HepG2 (cell line): ENCODE measurements around the gene BCDIN3D. TPM values are rescaled to one million over a fixed set of nuclear protein-coding genes. Genes with fewer than 3 reads are reported as not detected.

Source experiments
- ATAC-seq: fragments of 200-7000 bp; cut with Tn5 transposase; 3 replicates; pipeline ENCODE4 v1.9.1; 2020; ENCODE audit warnings: mild to moderate bottlenecking, moderate library complexity
- BruUV-seq: library from RNA; stranded (reverse); fragments of 400-500 nt; replicated peaks from 2 replicates; lab custom pipeline; 2021; lab: Mats Ljungman, UMichigan
- CTCF ChIA-PET: fragments of 300-600 bp; formaldehyde crosslinking; extraction: SDS; loops from one replicate; lab custom pipeline; 2021; ENCODE audit warnings: low total read pairs, inconsistent platforms, low intra/inter-chr PET ratio; lab: Yijun Ruan, JAX
- POLR2A ChIA-PET: fragments of 350-600 bp; sonication (Branson Sonifier 250); formaldehyde crosslinking; loops from one replicate; lab custom pipeline; 2020; ENCODE audit warnings: antibody characterized with exemption, inconsistent platforms; lab: Yijun Ruan, JAX
- DNase-seq: peaks from one replicate; pipeline ENCODE4 v3.0.0-alpha.2; 2015; ENCODE audit warnings: low spot score
- FAIRE-seq: peaks from 3 replicates; lab custom pipeline; 2011; peaks lifted over from hg19 to GRCh38; lab: Jason Lieb, UNC
- H2AFZ ChIP-seq: one replicate; pipeline ENCODE4 v1.6.1; 2011; ENCODE audit warnings: low read length, inconsistent platforms
- H3K27ac ChIP-seq: fragments of 300-600 bp; 3 replicates; pipeline ENCODE4 v1.8.0; 2011; ENCODE audit warnings: mixed run types, mild to moderate bottlenecking, mixed read lengths, low read length, inconsistent platforms; ENCODE audit not compliant: insufficient read depth; ENCODE audit errors: extremely low read length
- H3K27me3 ChIP-seq, 2 experiments: fragments of 200-600 bp in 1 of 2; 2 replicates in 1 of 2; 3 replicates in 1 of 2; pipeline versions ENCODE4 v1.6.0 to v1.8.0; 2011; ENCODE audit warnings: low read length in 2 of 2, mild to moderate bottlenecking in 2 of 2, moderate library complexity in 2 of 2, inconsistent platforms in 1 of 2; ENCODE audit not compliant: insufficient read depth in 2 of 2, control insufficient read depth in 1 of 2
- H3K36me3 ChIP-seq, 2 experiments: fragments of 200-600 bp in 1 of 2; replicated peaks in 1 of 2; 2 replicates in 1 of 2; 3 replicates in 1 of 2; pipeline versions ENCODE4 v1.5.1 to v1.8.0; 2011; ENCODE audit warnings: low read length in 2 of 2, inconsistent platforms in 1 of 2; ENCODE audit not compliant: insufficient read depth in 2 of 2, control insufficient read depth in 1 of 2
- H3K4me1 ChIP-seq: 2 replicates; pipeline ENCODE4 v1.5.1; 2012; ENCODE audit warnings: low read length, inconsistent platforms; ENCODE audit not compliant: insufficient read depth
- H3K4me2 ChIP-seq: 2 replicates; pipeline ENCODE4 v1.6.0; 2011; ENCODE audit warnings: low read depth, low read length, inconsistent platforms
- H3K4me3 ChIP-seq, 3 experiments: fragments of 200-600 bp in 1 of 3; sonication (generic), shearing (Covaris generic) in 1 of 3; replicated peaks in 1 of 3; 2 replicates each; pipeline ENCODE4 v1.5.1; 2011 to 2016; ENCODE audit warnings: low read length in 3 of 3, inconsistent platforms in 2 of 3, low read depth in 2 of 3, mild to moderate bottlenecking in 2 of 3, control low read depth in 1 of 3, mixed read lengths in 1 of 3; ENCODE audit not compliant: insufficient read depth in 1 of 3
- H3K79me2 ChIP-seq: one replicate; pipeline ENCODE4 v1.6.1; 2011; ENCODE audit warnings: low read length, inconsistent platforms; ENCODE audit not compliant: insufficient read depth
- H3K9ac ChIP-seq: 2 replicates; pipeline ENCODE4 v1.6.0; 2011; ENCODE audit warnings: mild to moderate bottlenecking, low read depth, low read length, inconsistent platforms; ENCODE audit not compliant: insufficient read depth
- H3K9me3 ChIP-seq: 2 replicates; pipeline ENCODE4 v1.5.1; 2012; ENCODE audit warnings: mild to moderate bottlenecking, low read length
- H4K20me1 ChIP-seq: 2 replicates; pipeline ENCODE4 v1.6.0; 2011; ENCODE audit warnings: inconsistent platforms, mild to moderate bottlenecking, low read length, moderate library complexity; ENCODE audit not compliant: insufficient read depth
- FOXJ3 ChIP-seq: sonication (generic); formaldehyde crosslinking; IDR thresholded peaks from 2 replicates; pipeline ENCODE4 v1.4.0; 2020; ENCODE audit warnings: missing genetic modification reagents, mild to moderate bottlenecking, borderline replicate concordance
- GABPA ChIP-seq, 2 experiments: IDR thresholded peaks; 2 replicates each; pipeline ENCODE4 v1.6.1; 2011 to 2016; ENCODE audit warnings: low read depth in 2 of 2, low read length in 1 of 2, missing biosample characterization in 1 of 2, missing genetic modification characterization in 1 of 2
- NFRKB ChIP-seq: fragments of 450-650 bp; IDR thresholded peaks from 2 replicates; pipeline ENCODE4 v1.6.1; 2017
- POLR2AphosphoS2 ChIP-seq: IDR thresholded peaks from 2 replicates; pipeline ENCODE4 v1.6.1; 2011; ENCODE audit warnings: low read depth, low read length, improper control_type of control experiment
- RARG ChIP-seq: sonication (generic); formaldehyde crosslinking; IDR thresholded peaks from 2 replicates; pipeline ENCODE4 v1.4.0; 2020; ENCODE audit warnings: low read depth, mild to moderate bottlenecking, missing genetic modification reagents
- REPIN1 ChIP-seq: sonication (generic); formaldehyde crosslinking; IDR thresholded peaks from 2 replicates; pipeline ENCODE4 v1.8.0; 2022; ENCODE audit warnings: missing genetic modification reagents, low read depth, mild to moderate bottlenecking, borderline replicate concordance
- SALL1 ChIP-seq: sonication (generic); formaldehyde crosslinking; IDR thresholded peaks from 2 replicates; pipeline ENCODE4 v1.8.0; 2022; ENCODE audit warnings: mild to moderate bottlenecking, missing genetic modification reagents
- STAT5B ChIP-seq: sonication (generic); formaldehyde crosslinking; IDR thresholded peaks from 2 replicates; pipeline ENCODE4 v1.4.0; 2020; ENCODE audit warnings: missing genetic modification reagents
- ZEB1 ChIP-seq: IDR thresholded peaks from 2 replicates; pipeline ENCODE4 v1.6.1; 2012; ENCODE audit warnings: mild to moderate bottlenecking, low read depth, inconsistent platforms; ENCODE audit not compliant: insufficient replicate concordance
- ZMYM2 ChIP-seq: sonication (generic); formaldehyde crosslinking; IDR thresholded peaks from 2 replicates; pipeline ENCODE4 v1.8.0; 2022; ENCODE audit warnings: mild to moderate bottlenecking, missing genetic modification reagents
- WGBS: methylation state at CpG from one replicate; pipeline ENCODE4 v1.1.6; 2017; ENCODE audit warnings: low lambda C conversion rate; 5-methylcytosine and 5-hydroxymethylcytosine counted together
- in situ Hi-C: cut with HindIII; loops from 2 replicates; pipeline ENCODE4 v1.10.0; 2017; ENCODE audit warnings: low pct_unique_long_range_greater_than_20kb; ENCODE audit not compliant: extremely low pct_ligation_motif_present
- intact Hi-C: fragments of 100-400 bp; cut with micrococcal nuclease; formaldehyde crosslinking; loops from one replicate; pipeline ENCODE4 v1.10.0; 2022; ENCODE audit not compliant: unreplicated experiment
- polyA plus RNA-seq, 8 experiments: library from polyadenylated mRNA; depleted of rRNA in 3 of 8; stranded (reverse) in 7 of 8; unstranded in 1 of 8; fragments of >200 nt; fragmentation: Illumina TruSeq in 4 of 8; extraction: Trizol in 4 of 8; gene quantifications; 2 replicates each; pipeline versions ENCODE4 v1.2.1 to v1.2.3, GENCODE V29; 2011 to 2016; ENCODE audit warnings: low read depth in 4 of 8, missing spikeins in 1 of 8, mixed read lengths in 1 of 8; ENCODE audit not compliant: insufficient read depth in 1 of 8
- total RNA-seq, 5 experiments: library from RNA; depleted of rRNA; stranded (reverse); fragments of >200 nt; fragmentation: Illumina TruSeq; extraction: Trizol; gene quantifications; 2 replicates each; pipeline ENCODE4 v1.2.3, GENCODE V29; 2016; ENCODE audit warnings: low read depth in 1 of 5

BCDIN3D gene
- total and polyA plus RNA-seq, 2 of the 13 experiments (the other 11 are each of a cell fraction or from before 2014, with no cell fraction given) = 2.2 to 2.5 TPM

DNA sequence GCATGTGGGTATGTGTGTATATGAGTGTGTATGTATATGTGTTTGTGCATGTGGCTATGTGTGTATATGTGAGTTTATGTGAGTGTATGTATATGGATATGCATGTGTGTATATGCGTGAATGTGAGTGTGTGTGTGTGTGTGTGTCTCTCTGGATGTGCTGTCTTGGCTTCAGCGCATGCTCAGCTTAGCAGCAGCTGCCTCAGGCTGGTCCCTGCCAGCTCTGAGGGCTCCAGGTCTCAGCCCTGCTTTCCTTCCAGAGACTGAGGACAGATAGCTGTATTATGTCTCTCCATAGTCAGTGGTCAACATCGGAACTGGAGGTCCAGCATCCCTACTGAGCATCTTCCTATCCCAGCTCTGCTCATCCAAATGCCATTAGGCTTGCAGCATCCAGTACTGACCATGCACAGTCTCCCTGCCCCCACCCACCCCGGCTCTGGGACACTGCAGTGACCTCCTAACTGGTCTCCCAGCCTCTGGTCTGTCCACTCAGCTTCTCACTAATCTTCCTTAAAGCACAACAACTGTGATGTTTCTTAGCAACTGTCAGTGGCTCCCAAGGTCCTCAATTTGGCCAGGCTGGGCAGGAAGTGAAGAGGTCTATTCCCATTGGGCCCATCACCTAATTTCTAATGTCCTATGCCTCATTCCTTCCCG, 38.0 kb upstream of the BCDIN3D start:
- CTCF ChIA-PET = no interaction called here
- intact Hi-C loops = no loop called here
- TF ChIP-seq REPIN1 (CRISPR knock-in tag) = no peak
- no peak for TF ChIP-seq FOXJ3
- TF ChIP-seq NFRKB = no peak
- no peak for TF ChIP-seq POLR2AphosphoS2
- no peak for TF ChIP-seq STAT5B (CRISPR knock-in tag)
- TF ChIP-seq ZMYM2 (CRISPR knock-in tag) = no peak
- TF ChIP-seq SALL1 (CRISPR knock-in tag) = no peak
- no peak for TF ChIP-seq GABPA (IDR thresholded peaks at IDR 0.05; ENCODE audit: low read depth, low read length)
- no peak for TF ChIP-seq GABPA (CRISPR knock-in tag; IDR thresholded peaks at IDR 0.05; ENCODE audit: low read depth)
- TF ChIP-seq ZEB1 = no peak
- no peak for TF ChIP-seq RARG (CRISPR knock-in tag)
- no peaks in the 10 kb centered on the region for H3K79me2 ChIP-seq
- no peaks in the 10 kb centered on the region for H3K36me3 ChIP-seq
- no peak overlapping the region for H3K4me3 ChIP-seq
- no TSS peak for BruUV-seq
- in situ Hi-C loops = no loop called here
- no peak for FAIRE-seq
- peaks cover 14% of the 10 kb centered on the region for H3K4me1 ChIP-seq
- no peak overlapping the region for H3K4me2 ChIP-seq
- H3K9ac ChIP-seq = no peak overlapping the region
- no peak overlapping the region for H3K27ac ChIP-seq
- no peaks in the 10 kb centered on the region for H4K20me1 ChIP-seq
- no peak overlapping the region for H2AFZ ChIP-seq
- POLR2A ChIA-PET = no interaction called here
- 0% methylated on average over 2 of the region's 5 CpGs for WGBS
- no peak for DNase-seq
- peaks cover 2 to 30% of the 10 kb centered on the region in 2 experiments; a peak in 3 of 5 replicates for H3K27me3 ChIP-seq
- no peak for ATAC-seq
- H3K9me3 ChIP-seq = peaks cover 26% of the 10 kb centered on the region
